ENCODE results near the gene FADS3. TPM values are rescaled to one million over a fixed set of nuclear protein-coding genes. Genes with fewer than 3 reads are reported as not detected.
A peak's percentile ranks its signal among the peaks of the same experiment; 100 is the strongest.
"Not testable (repeated sequence)": the region's sequence is repeated elsewhere in the genome, so short reads cannot be mapped to it uniquely, and the experiment has no call there.

Gene FADS3
- total RNA-seq, 6 experiments from 2014 or later = 126 to 161 (median 137) TPM

- H3K36me3 Mint-ChIP-seq (ENCODE audit: low read depth) = peaks cover 29% of the 10 kb centered on the region
- peaks cover 1% of the 10 kb centered on the region for H3K27me3 Mint-ChIP-seq (ENCODE audit: insufficient read depth)
- H3K27ac Mint-ChIP-seq = no peak overlapping the region
- no peak for TF ChIP-seq CTCF (IDR thresholded peaks at IDR 0.05)
- peaks cover 55% of the 10 kb centered on the region for H3K4me1 Mint-ChIP-seq (ENCODE audit: low read depth)
- no peaks in the 10 kb centered on the region for H3K9me3 Mint-ChIP-seq
- H3K4me3 Mint-ChIP-seq = no peak overlapping the region
- DNase-seq = no peak
Observed at GRCh38 chr11:61885784-61886580, 5.4 kb downstream of the FADS3 start.

DNA sequence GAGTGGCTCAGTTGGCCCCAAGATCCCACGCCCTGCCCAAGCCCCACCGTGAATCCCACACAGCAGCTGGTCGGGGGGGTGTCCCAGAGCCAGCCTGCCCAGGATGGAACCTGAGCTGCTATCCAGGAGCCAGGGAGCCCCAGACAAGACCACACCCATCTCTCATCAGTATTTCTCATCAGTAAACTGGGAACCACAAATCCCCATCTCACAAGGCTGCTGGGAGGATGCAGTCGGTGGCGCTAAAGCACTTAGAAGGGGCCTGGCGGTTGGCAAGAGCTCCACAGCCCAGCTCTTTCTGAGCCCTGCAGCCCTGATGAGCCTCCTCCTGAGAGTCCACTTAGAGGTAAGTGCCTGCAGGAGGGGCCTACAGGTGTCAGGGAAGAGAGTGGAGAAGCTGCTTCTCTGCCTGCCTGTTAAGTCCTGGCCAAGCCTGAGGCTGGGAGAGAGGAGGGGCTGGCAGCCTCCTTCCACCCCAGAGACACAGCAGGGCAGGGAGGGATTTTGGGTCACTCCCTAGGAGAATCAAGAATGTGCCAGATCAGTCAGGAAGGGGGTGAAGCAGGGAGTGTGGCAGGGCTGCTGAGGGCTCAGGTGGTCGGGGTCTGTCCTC, 6.1 kb downstream of the FADS3 start:
- H3K9me3 Mint-ChIP-seq = no peaks in the 10 kb centered on the region
- peaks cover 29% of the 10 kb centered on the region for H3K36me3 Mint-ChIP-seq (ENCODE audit: low read depth)
- H3K4me3 Mint-ChIP-seq = no peak overlapping the region
- no peak overlapping the region for H3K27ac Mint-ChIP-seq
- TF ChIP-seq CTCF (IDR thresholded peaks at IDR 0.05) = no peak
- H3K27me3 Mint-ChIP-seq (ENCODE audit: insufficient read depth) = peaks cover 1% of the 10 kb centered on the region
- DNase-seq = no peak
- peaks cover 62% of the 10 kb centered on the region for H3K4me1 Mint-ChIP-seq (ENCODE audit: low read depth)

- Mint-ChIP-seq H3K27ac (no peak overlapping the region), H3K9me3 (no peaks in the 10 kb centered on the region), H3K4me3 (no peak overlapping the region), H3K36me3 (ENCODE audit: low read depth) (peaks cover 29% of the 10 kb centered on the region), H3K4me1 (ENCODE audit: low read depth) (peaks cover 68% of the 10 kb centered on the region), H3K27me3 (ENCODE audit: insufficient read depth) (peaks cover 1% of the 10 kb centered on the region)
- DNase-seq = no peak
- TF ChIP-seq CTCF (IDR thresholded peaks at IDR 0.05) = no peak
Observed at GRCh38 chr11:61883947-61884346, 7.4 kb downstream of the FADS3 start.

DNA sequence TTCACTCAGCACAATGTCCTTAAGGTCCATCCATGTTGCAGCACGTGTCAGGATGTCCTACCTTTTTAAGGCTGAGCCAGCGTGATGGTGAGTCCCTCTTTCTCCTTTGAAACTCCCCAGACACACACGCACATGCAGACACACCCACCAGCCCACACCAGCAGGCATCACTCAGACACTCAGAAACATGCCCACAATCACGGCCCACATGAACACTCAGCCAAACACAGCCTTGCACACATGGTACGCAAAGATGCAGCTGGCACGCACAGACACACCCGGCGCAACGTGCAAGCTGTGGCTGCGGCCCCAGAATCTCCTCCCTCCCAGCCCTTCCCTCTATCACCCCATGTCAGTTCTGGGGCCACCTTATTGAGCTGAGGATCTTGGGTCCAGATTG, 8.0 kb downstream of the FADS3 start:
- no peak for TF ChIP-seq CTCF (IDR thresholded peaks at IDR 0.05)
- Mint-ChIP-seq H3K36me3 (ENCODE audit: low read depth) (peaks cover 24% of the 10 kb centered on the region), H3K4me3 (no peak overlapping the region), H3K4me1 (ENCODE audit: low read depth) (peaks cover 62% of the 10 kb centered on the region), H3K9me3 (no peaks in the 10 kb centered on the region), H3K27ac (peak overlapping the region; percentile 52), H3K27me3 (ENCODE audit: insufficient read depth) (peaks cover 1% of the 10 kb centered on the region)
- no peak for DNase-seq

- Mint-ChIP-seq H3K27me3 (ENCODE audit: insufficient read depth) (peaks cover 1% of the 10 kb centered on the region), H3K9me3 (no peaks in the 10 kb centered on the region), H3K36me3 (ENCODE audit: low read depth) (peaks cover 23% of the 10 kb centered on the region), H3K4me1 (ENCODE audit: low read depth) (peaks cover 58% of the 10 kb centered on the region), H3K27ac (peak overlapping the region; percentile 52), H3K4me3 (no peak overlapping the region)
- DNase-seq = no peak
- TF ChIP-seq CTCF (IDR thresholded peaks at IDR 0.05) = no peak
Observed at GRCh38 chr11:61882879-61883278, 8.5 kb downstream of the FADS3 start.

- H3K27ac Mint-ChIP-seq = peak overlapping the region; percentile 61
Observed at GRCh38 chr11:61882267-61882666, 9.1 kb downstream of the FADS3 start.

More at GRCh38 chr11:61882267-61882666, 9.1 kb downstream of the FADS3 start:
- H3K36me3 Mint-ChIP-seq (ENCODE audit: low read depth) = peaks cover 17% of the 10 kb centered on the region
- H3K9me3 Mint-ChIP-seq; H3K27me3 Mint-ChIP-seq (ENCODE audit: insufficient read depth); H3K4me3 Mint-ChIP-seq: not testable (repeated sequence)
- H3K4me1 Mint-ChIP-seq (ENCODE audit: low read depth) = peaks cover 52% of the 10 kb centered on the region
- peak; percentile 21 for DNase-seq
